HCT116 (cell line): ENCODE data around the gene PRR14. TPM values are rescaled to one million over a fixed set of nuclear protein-coding genes. Genes with fewer than 3 reads are reported as not detected.

Experiments
- ATAC-seq: fragments of 200-7000 bp; cut with Tn5 transposase; 2 replicates; pipeline ENCODE4 v1.9.1; 2020; ENCODE audit warnings: mild to moderate bottlenecking, moderate library complexity
- BruUV-seq: library from RNA; stranded (reverse); fragments of 400-500 nt; replicated peaks from 2 replicates; lab custom pipeline; 2021; lab: Mats Ljungman, UMichigan
- CTCF ChIA-PET: fragments of 300-600 bp; sonication (Branson Sonifier 250); formaldehyde crosslinking; loops from one replicate; lab custom pipeline; 2021; ENCODE audit warnings: antibody characterized with exemption; lab: Charles Lee
- POLR2A ChIA-PET: fragments of 300-600, 350-600 bp; sonication (Branson Sonifier 250); formaldehyde crosslinking; loops from one replicate; lab custom pipeline; 2021; ENCODE audit warnings: antibody characterized with exemption; lab: Charles Lee
- RAD21 ChIA-PET, 2 experiments: fragments of 300-600 bp; sonication (Branson Sonifier 250); formaldehyde crosslinking; loops; one replicate each; lab custom pipeline; 2023; ENCODE audit warnings: low total read pairs in 2 of 2; ENCODE audit not compliant: uncharacterized antibody in 2 of 2, unreplicated experiment in 2 of 2, low non-redundant PET in 1 of 2; lab: Charles Lee
- DNase-seq: peaks from one replicate; pipeline ENCODE4 v3.0.0-alpha.2; 2010; ENCODE audit warnings: low read depth, low spot score
- H2AFZ ChIP-seq: fragments of 200-600 bp; shearing (Covaris generic), sonication (generic); 2 replicates; pipeline ENCODE4 v1.6.1; 2017; ENCODE audit warnings: low read depth, mixed run types, mixed read lengths, antibody characterized with exemption, low read length; ENCODE audit not compliant: poor library complexity, severe bottlenecking
- H3K27ac ChIP-seq: 2 replicates; pipeline ENCODE4 v1.5.1; 2012; ENCODE audit warnings: low read depth, low read length
- H3K27me3 ChIP-seq: fragments of 200-600 bp; sonication (generic); 2 replicates; pipeline ENCODE4 v1.6.1; 2016; ENCODE audit warnings: mixed run types, low read length, mixed read lengths; ENCODE audit not compliant: insufficient read depth
- H3K36me3 ChIP-seq, 2 experiments: fragments of 200-500 bp in 1 of 2; fragments of 200-600 bp in 1 of 2; sonication (Bioruptor generic) in 1 of 2; sonication (generic) in 1 of 2; 2 replicates each; pipeline versions ENCODE4 v1.5.1 to v1.6.1; 2014 to 2016; ENCODE audit warnings: low read length in 2 of 2, inconsistent platforms in 1 of 2, mixed read lengths in 1 of 2, mixed run types in 1 of 2; ENCODE audit not compliant: insufficient read depth in 2 of 2, control insufficient read depth in 1 of 2
- H3K4me1 ChIP-seq, 2 experiments: fragments of 200-600 bp in 1 of 2; sonication (generic) in 1 of 2; 2 replicates each; pipeline versions ENCODE4 v1.5.1 to v1.6.1; 2012 to 2017; ENCODE audit warnings: low read length in 2 of 2, inconsistent platforms in 1 of 2, mild to moderate bottlenecking in 1 of 2, mixed read lengths in 1 of 2, mixed run types in 1 of 2, moderate library complexity in 1 of 2; ENCODE audit not compliant: insufficient read depth in 2 of 2, control insufficient read depth in 1 of 2
- H3K4me2 ChIP-seq: fragments of 200-600 bp; sonication (generic); 2 replicates; pipeline ENCODE4 v1.6.1; 2017; ENCODE audit warnings: mixed run types, low read length, mixed read lengths
- H3K4me3 ChIP-seq, 2 experiments: fragments of 200-600 bp in 1 of 2; sonication (generic) in 1 of 2; replicated peaks in 1 of 2; 2 replicates each; pipeline ENCODE4 v1.5.1; 2011 to 2016; ENCODE audit warnings: low read length in 2 of 2, control low read depth in 1 of 2, low read depth in 1 of 2, mild to moderate bottlenecking in 1 of 2, mixed read lengths in 1 of 2, mixed run types in 1 of 2
- H3K79me2 ChIP-seq: fragments of 200-600 bp; sonication (generic); 2 replicates; pipeline ENCODE4 v1.6.1; 2017; ENCODE audit warnings: mild to moderate bottlenecking, mixed run types, low read length, moderate library complexity, mixed read lengths; ENCODE audit not compliant: insufficient read depth
- H3K9ac ChIP-seq: fragments of 200-600 bp; sonication (generic); 2 replicates; pipeline ENCODE4 v1.6.1; 2016; ENCODE audit warnings: low read length, mixed read lengths
- H3K9me2 ChIP-seq: fragments of 200-600 bp; sonication (generic), shearing (Covaris generic); 2 replicates; pipeline ENCODE4 v1.6.1; 2017; ENCODE audit warnings: mixed run types, mild to moderate bottlenecking, moderate library complexity; ENCODE audit not compliant: insufficient read depth
- H3K9me3 ChIP-seq, 2 experiments: fragments of 200-500 bp in 1 of 2; fragments of 200-600 bp in 1 of 2; sonication (Bioruptor generic) in 1 of 2; sonication (generic) in 1 of 2; 2 replicates each; pipeline ENCODE4 v1.6.1; 2014 to 2017; ENCODE audit warnings: low read length in 2 of 2, mixed read lengths in 2 of 2, inconsistent platforms in 1 of 2, low read depth in 1 of 2, mild to moderate bottlenecking in 1 of 2, mixed run types in 1 of 2, moderate library complexity in 1 of 2; ENCODE audit not compliant: control insufficient read depth in 1 of 2, insufficient read depth in 1 of 2
- H4K20me1 ChIP-seq: fragments of 200-600 bp; sonication (generic), shearing (Covaris generic); 2 replicates; pipeline ENCODE4 v1.6.1; 2017; ENCODE audit warnings: mixed run types, mild to moderate bottlenecking, moderate library complexity; ENCODE audit not compliant: insufficient read depth
- EGR1 ChIP-seq: IDR thresholded peaks from 2 replicates; pipeline ENCODE4 v1.6.1; 2012; ENCODE audit warnings: low read depth
- ELF1 ChIP-seq: IDR thresholded peaks from 2 replicates; pipeline ENCODE4 v1.6.1; 2012; ENCODE audit warnings: low read depth, borderline replicate concordance
- EZH2 ChIP-seq: fragments of 200-600 bp; sonication (generic); IDR thresholded peaks from 2 replicates; pipeline ENCODE4 v1.6.1; 2017; ENCODE audit warnings: antibody characterized with exemption, mixed run types
- EZH2phosphoT487 ChIP-seq: fragments of 200-600 bp; IDR thresholded peaks from 2 replicates; pipeline ENCODE4 v1.6.1; 2018; ENCODE audit warnings: antibody characterized with exemption, borderline replicate concordance
- JUND ChIP-seq: IDR thresholded peaks from 2 replicates; pipeline ENCODE4 v1.6.1; 2012
- POLR2A ChIP-seq: IDR thresholded peaks from 2 replicates; pipeline ENCODE4 v1.7.0; 2011; ENCODE audit warnings: borderline replicate concordance; ENCODE audit not compliant: insufficient read depth, insufficient read length; ENCODE audit errors: extremely low read depth
- POLR2AphosphoS5 ChIP-seq: IDR thresholded peaks from 2 replicates; pipeline ENCODE4 v1.6.1; 2011; ENCODE audit warnings: mild to moderate bottlenecking, low read depth, low read length, moderate library complexity
- RAD21 ChIP-seq: IDR thresholded peaks from 2 replicates; pipeline ENCODE4 v1.6.1; 2012; ENCODE audit warnings: low read depth, mild to moderate bottlenecking
- SIN3A ChIP-seq: IDR thresholded peaks from 2 replicates; pipeline ENCODE4 v1.6.1; 2012; ENCODE audit warnings: low read depth
- SP1 ChIP-seq: IDR thresholded peaks from 2 replicates; pipeline ENCODE4 v1.6.1; 2012; ENCODE audit warnings: low read depth
- SRF ChIP-seq: IDR thresholded peaks from 2 replicates; pipeline ENCODE4 v1.6.1; 2012; ENCODE audit warnings: low read depth
- TCF7L2 ChIP-seq: IDR thresholded peaks from 2 replicates; pipeline ENCODE4 v1.7.0; 2011; ENCODE audit warnings: borderline replicate concordance, inconsistent platforms; ENCODE audit not compliant: insufficient read depth, insufficient read length; ENCODE audit errors: extremely low read depth
- ZBTB33 ChIP-seq: IDR thresholded peaks from 2 replicates; pipeline ENCODE4 v1.6.1; 2011; ENCODE audit warnings: mild to moderate bottlenecking, low read length, moderate library complexity; ENCODE audit not compliant: insufficient replicate concordance; ENCODE audit errors: extremely low read depth
- ZFX ChIP-seq: fragments of 450-650 bp; IDR thresholded peaks from 2 replicates; pipeline ENCODE4 v1.6.1; 2017
- ZNF274 ChIP-seq: fragments of 200-500 bp; sonication (Bioruptor generic); IDR thresholded peaks from 2 replicates; pipeline ENCODE4 v1.6.1; 2014; ENCODE audit warnings: mild to moderate bottlenecking, low read depth, low read length, inconsistent platforms
- intact Hi-C: fragments of 100-400 bp; cut with micrococcal nuclease; formaldehyde crosslinking; loops from 2 replicates; pipeline ENCODE4 v1.10.0; 2022
- total RNA-seq: library from RNA; stranded (reverse); gene quantifications from one replicate; pipeline ENCODE4 v1.2.1, GENCODE V29; 2021; ENCODE audit not compliant: unreplicated experiment
- TF ChIP-seq, protein P1 (sequence below): IDR thresholded peaks from 2 replicates; pipeline ENCODE4 v1.6.1; 2012
- TF ChIP-seq, protein P2 (sequence below), 3 experiments: fragments of 200-600 bp in 1 of 3; sonication (generic) in 1 of 3; IDR thresholded peaks in 2 of 3; conservative IDR thresholded peaks in 1 of 3; 2 replicates each; pipeline ENCODE4 v1.5.1; 2012 to 2017; ENCODE audit warnings: low read depth in 2 of 3, low read length in 2 of 3, antibody characterized with exemption in 1 of 3, borderline replicate concordance in 1 of 3, control low read depth in 1 of 3, mild to moderate bottlenecking in 1 of 3, mixed read lengths in 1 of 3, mixed run types in 1 of 3, moderate library complexity in 1 of 3; ENCODE audit not compliant: insufficient read depth in 1 of 3

Gene PRR14
- total RNA-seq, 1 experiment from 2014 or later = 56.2 TPM

DNA sequence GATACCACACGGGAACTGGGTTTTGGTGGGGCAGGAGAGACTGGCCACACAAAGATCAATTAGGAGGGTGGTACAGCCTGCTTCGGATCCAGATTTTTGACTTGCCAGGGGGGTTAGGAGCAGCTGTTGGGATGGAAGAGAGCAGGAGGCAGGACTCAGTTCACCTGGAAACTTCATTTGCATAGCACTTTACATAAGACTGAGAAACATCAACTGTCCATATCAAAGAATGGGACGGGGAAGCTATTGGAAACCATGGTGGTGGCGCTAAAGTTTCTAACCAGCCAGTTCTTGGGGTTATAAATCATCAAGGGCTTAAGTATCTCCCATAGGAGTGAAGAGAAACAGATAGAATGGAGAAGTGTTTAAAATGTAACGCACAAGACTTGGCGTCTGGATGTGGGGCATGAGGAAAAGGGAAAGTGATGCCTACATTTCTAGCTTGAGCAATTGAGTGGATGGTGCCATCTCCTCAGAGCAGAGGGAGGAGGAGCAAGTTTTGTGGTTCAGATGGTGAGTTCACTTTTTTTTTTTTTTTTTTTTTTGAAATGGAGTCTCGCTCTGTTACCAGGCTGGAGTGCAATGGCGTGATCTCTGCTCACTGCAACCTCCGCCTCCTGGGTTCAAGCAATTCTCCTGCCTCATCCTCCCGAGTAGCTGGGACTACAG lies 41.8 kb downstream of the PRR14 start:
- H3K4me2 ChIP-seq = no peak overlapping the region
- no peak overlapping the region for H3K9ac ChIP-seq
- TF ChIP-seq EGR1 (no peak), EZH2 (no peak), JUND (no peak), POLR2AphosphoS5 (no peak), EZH2phosphoT487 (no peak), RAD21 (no peak), ZNF274 (no peak), SIN3A (no peak), ELF1 (no peak), ZFX (no peak), POLR2A (no peak), SRF (no peak), ZBTB33 (no peak), SP1 (no peak), TCF7L2 (no peak)
- TF ChIP-seq, protein P1, sequence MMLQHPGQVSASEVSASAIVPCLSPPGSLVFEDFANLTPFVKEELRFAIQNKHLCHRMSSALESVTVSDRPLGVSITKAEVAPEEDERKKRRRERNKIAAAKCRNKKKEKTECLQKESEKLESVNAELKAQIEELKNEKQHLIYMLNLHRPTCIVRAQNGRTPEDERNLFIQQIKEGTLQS = no peak
- TF ChIP-seq, protein P2, sequence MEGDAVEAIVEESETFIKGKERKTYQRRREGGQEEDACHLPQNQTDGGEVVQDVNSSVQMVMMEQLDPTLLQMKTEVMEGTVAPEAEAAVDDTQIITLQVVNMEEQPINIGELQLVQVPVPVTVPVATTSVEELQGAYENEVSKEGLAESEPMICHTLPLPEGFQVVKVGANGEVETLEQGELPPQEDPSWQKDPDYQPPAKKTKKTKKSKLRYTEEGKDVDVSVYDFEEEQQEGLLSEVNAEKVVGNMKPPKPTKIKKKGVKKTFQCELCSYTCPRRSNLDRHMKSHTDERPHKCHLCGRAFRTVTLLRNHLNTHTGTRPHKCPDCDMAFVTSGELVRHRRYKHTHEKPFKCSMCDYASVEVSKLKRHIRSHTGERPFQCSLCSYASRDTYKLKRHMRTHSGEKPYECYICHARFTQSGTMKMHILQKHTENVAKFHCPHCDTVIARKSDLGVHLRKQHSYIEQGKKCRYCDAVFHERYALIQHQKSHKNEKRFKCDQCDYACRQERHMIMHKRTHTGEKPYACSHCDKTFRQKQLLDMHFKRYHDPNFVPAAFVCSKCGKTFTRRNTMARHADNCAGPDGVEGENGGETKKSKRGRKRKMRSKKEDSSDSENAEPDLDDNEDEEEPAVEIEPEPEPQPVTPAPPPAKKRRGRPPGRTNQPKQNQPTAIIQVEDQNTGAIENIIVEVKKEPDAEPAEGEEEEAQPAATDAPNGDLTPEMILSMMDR (IDR thresholded peaks at IDR 0.05 in 2 of 3, conservative IDR thresholded peaks at IDR 0.05 in 1 of 3; ENCODE audit: borderline replicate concordance in 1 of 3, insufficient read depth in 1 of 3, low read depth in 2 of 3, low read length in 2 of 3) = no peak
- TF ChIP-seq, all 23 proteins: peak for 0
- ChIA-PET CTCF (no interaction called here), RAD21 (no interaction called here), POLR2A (interaction anchor here (0.7 kb wide), 1 partner anchor 450 kb away, joined by 5 read pairs; no protein-coding TSS in a partner anchor)
- H4K20me1 ChIP-seq = no peaks in the 10 kb centered on the region
- no peak overlapping the region for H3K27ac ChIP-seq
- no peak overlapping the region for H3K4me3 ChIP-seq
- peaks cover 5 to 12% of the 10 kb centered on the region in 2 experiments; a peak in 3 of 4 replicates for H3K4me1 ChIP-seq
- H3K9me2 ChIP-seq = no peaks in the 10 kb centered on the region
- no TSS peak for BruUV-seq
- ATAC-seq (no peak), DNase-seq (no peak)
- no peaks in the 10 kb centered on the region for H3K9me3 ChIP-seq
- no peaks in the 10 kb centered on the region for H3K79me2 ChIP-seq
- H3K27me3 ChIP-seq = no peaks in the 10 kb centered on the region
- intact Hi-C loops = no loop called here
- no peak overlapping the region for H2AFZ ChIP-seq
- H3K36me3 ChIP-seq = no peaks in the 10 kb centered on the region
